Measurements from ENCODE around the gene REEP1.

DNA sequence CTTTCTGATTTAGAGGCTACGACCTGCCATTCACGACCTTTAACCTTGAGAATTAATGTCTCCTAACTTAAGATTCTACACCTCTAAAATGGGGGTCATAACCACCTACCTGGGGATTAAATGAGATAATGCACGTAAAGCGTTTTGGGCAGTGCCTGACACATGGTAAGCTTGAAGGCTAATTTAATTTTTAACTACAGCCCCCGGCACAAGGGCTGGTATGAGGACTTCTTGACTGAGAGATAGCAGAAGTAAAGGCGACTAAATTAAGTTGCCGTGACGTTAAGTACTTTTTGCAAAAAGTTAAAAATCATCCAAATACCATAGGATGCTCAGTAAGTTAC lies 137.6 kb downstream of the REEP1 start:
- TF ChIP-seq, protein P1, sequence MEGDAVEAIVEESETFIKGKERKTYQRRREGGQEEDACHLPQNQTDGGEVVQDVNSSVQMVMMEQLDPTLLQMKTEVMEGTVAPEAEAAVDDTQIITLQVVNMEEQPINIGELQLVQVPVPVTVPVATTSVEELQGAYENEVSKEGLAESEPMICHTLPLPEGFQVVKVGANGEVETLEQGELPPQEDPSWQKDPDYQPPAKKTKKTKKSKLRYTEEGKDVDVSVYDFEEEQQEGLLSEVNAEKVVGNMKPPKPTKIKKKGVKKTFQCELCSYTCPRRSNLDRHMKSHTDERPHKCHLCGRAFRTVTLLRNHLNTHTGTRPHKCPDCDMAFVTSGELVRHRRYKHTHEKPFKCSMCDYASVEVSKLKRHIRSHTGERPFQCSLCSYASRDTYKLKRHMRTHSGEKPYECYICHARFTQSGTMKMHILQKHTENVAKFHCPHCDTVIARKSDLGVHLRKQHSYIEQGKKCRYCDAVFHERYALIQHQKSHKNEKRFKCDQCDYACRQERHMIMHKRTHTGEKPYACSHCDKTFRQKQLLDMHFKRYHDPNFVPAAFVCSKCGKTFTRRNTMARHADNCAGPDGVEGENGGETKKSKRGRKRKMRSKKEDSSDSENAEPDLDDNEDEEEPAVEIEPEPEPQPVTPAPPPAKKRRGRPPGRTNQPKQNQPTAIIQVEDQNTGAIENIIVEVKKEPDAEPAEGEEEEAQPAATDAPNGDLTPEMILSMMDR (optimal IDR thresholded peaks at IDR 0.05 in 1 of 3, IDR thresholded peaks at IDR 0.05 in 1 of 3, conservative IDR thresholded peaks at IDR 0.05 in 1 of 3; ENCODE audit: extremely low read depth in 1 of 3, insufficient read depth in 2 of 3, low read length in 3 of 3) = no peak
- no peak for TF ChIP-seq EZH2 (IDR thresholded peaks at IDR 0.05; ENCODE audit: low read length)

All from keratinocyte (primary cell).